ENCODE results near the gene AHNAK. TPM values are rescaled to one million over a fixed set of nuclear protein-coding genes. Genes with fewer than 3 reads are reported as not detected.
"Not testable (repeated sequence)": the region's sequence is repeated elsewhere in the genome, so short reads cannot be mapped to it uniquely, and the experiment has no call there.

Gene AHNAK
- total and polyA plus RNA-seq, 8 donors = 37.4 to 693 (median 554) TPM

GRCh38 chr11:62387381-62387780, 159.2 kb downstream of the AHNAK start:
- no peaks in the 10 kb centered on the region for H3K27me3 ChIP-seq
- no peak for DNase-seq
- H3K9me3 ChIP-seq = no peaks in the 10 kb centered on the region
- no peak overlapping the region for H3K4me3 ChIP-seq
- TF ChIP-seq POLR2A (IDR thresholded peaks at IDR 0.05) (no peak), EP300 (IDR thresholded peaks at IDR 0.05) (no peak), POLR2AphosphoS5 (IDR thresholded peaks at IDR 0.05) (no peak), CTCF (IDR thresholded peaks at IDR 0.05) (no peak)
- no peak overlapping the region for H3K27ac ChIP-seq
- WGBS, 5 donors = 78 to 96% (median 92%) methylated on average over 3 of the region's 3 CpGs
- intact Hi-C loops (cut with DNase I; ENCODE audit: low total_unique reads) = no loop called here
- peaks cover 0 to 9% (median 0%) of the 10 kb centered on the region in 4 donors for H3K36me3 ChIP-seq
- peaks cover 0 to 3% (median under 1%) of the 10 kb centered on the region in 4 donors for H3K4me1 ChIP-seq

- H3K4me1 ChIP-seq = peaks cover under 1 to 14% (median 6%) of the 10 kb centered on the region in 4 donors
- H3K27ac ChIP-seq; H3K27me3 ChIP-seq; intact Hi-C loops (cut with DNase I; ENCODE audit: low total_unique reads); H3K36me3 ChIP-seq; H3K4me3 ChIP-seq; H3K9me3 ChIP-seq: not testable (repeated sequence)
- peak in 1 of 2 donors; percentile 10 for DNase-seq
- WGBS, 5 donors = 53 to 75% (median 60%) methylated on average over 3 of the region's 3 CpGs
These were observed 160.5 kb downstream of the AHNAK start for GRCh38 chr11:62386083-62386482.

GRCh38 chr11:62383822-62384221, 162.8 kb downstream of the AHNAK start:
- Histone ChIP-seq H3K27me3 (no peaks in the 10 kb centered on the region), H3K9me3 (no peaks in the 10 kb centered on the region), H3K4me3 (no peak overlapping the region), H3K4me1 (peaks cover 7 to 20% (median 12%) of the 10 kb centered on the region in 4 donors), H3K27ac (no peak overlapping the region), H3K36me3 (no peaks in the 10 kb centered on the region)
- intact Hi-C loops (cut with DNase I; ENCODE audit: low total_unique reads) = no loop called here
- TF ChIP-seq POLR2A (IDR thresholded peaks at IDR 0.05) = no peak
- no peak for TF ChIP-seq EP300 (IDR thresholded peaks at IDR 0.05)
- no peak for TF ChIP-seq POLR2AphosphoS5 (IDR thresholded peaks at IDR 0.05)
- no peak for TF ChIP-seq CTCF (IDR thresholded peaks at IDR 0.05)
- WGBS, 5 donors = 62 to 72% (median 66%) methylated on average over 6 of the region's 6 CpGs
- DNase-seq = peak in 1 of 2 donors; percentile 11

Small RNA genes within 50 kb of the gene (small RNA-seq; reads per million reads assigned to genes)
- 0 reads per million in 4 donors for gene EEF1G
- 0 reads per million in 4 donors for gene MIR6747

Other genes with a start within 250 kb of the AHNAK start
- gene SCGB1D4, start 247.7 kb downstream of the AHNAK start, total RNA-seq = not detected
- gene SCGB1D4, start 247.7 kb downstream of the AHNAK start, polyA plus RNA-seq = not detected
- 10 to 100 TPM in 4 of 5 donors, 1 to 10 TPM in 1; 2.9 to 82.0 (median 57.6) TPM for gene ASRGL1, start 209.4 kb downstream of the AHNAK start, total RNA-seq
- gene ASRGL1, start 209.4 kb downstream of the AHNAK start, polyA plus RNA-seq = 10 to 100 TPM; 11.0 to 32.7 (median 16.3) TPM
- gene SCGB1A1, start 127.8 kb downstream of the AHNAK start, total RNA-seq = 10 to 100 TPM in 1 of 5 donors, 1 to 10 TPM in 1, not detected in 3; 2.6 to 11.2 TPM
- 10 to 100 TPM in 1 of 3 donors, not detected in 2; 53.9 TPM for gene SCGB1A1, start 127.8 kb downstream of the AHNAK start, polyA plus RNA-seq
- 1,000 to 10,000 TPM in 1 of 5 donors, 100 to 1,000 TPM in 4; 671 to 1,412 (median 779) TPM for gene EEF1G, start 27.1 kb upstream of the AHNAK start, total RNA-seq
- 1,000 to 10,000 TPM; 1,415 to 1,760 (median 1,525) TPM for gene EEF1G, start 27.1 kb upstream of the AHNAK start, polyA plus RNA-seq
- gene TUT1, start 44.7 kb upstream of the AHNAK start, total RNA-seq = 10 to 100 TPM in 3 of 5 donors, 1 to 10 TPM in 2; 6.1 to 36.2 (median 12.3) TPM
- 10 to 100 TPM; 13.3 to 18.9 (median 16.3) TPM for gene TUT1, start 44.7 kb upstream of the AHNAK start, polyA plus RNA-seq
- 100 to 1,000 TPM in 1 of 5 donors, 10 to 100 TPM in 4; 53.9 to 110 (median 85.3) TPM for gene MTA2, start 55.1 kb upstream of the AHNAK start, total RNA-seq
- 10 to 100 TPM; 32.8 to 44.6 (median 34.7) TPM for gene MTA2, start 55.1 kb upstream of the AHNAK start, polyA plus RNA-seq
- gene EML3, start 66.0 kb upstream of the AHNAK start, total RNA-seq = 100 to 1,000 TPM in 1 of 5 donors, 10 to 100 TPM in 4; 24.4 to 112 (median 51.8) TPM
- gene EML3, start 66.0 kb upstream of the AHNAK start, polyA plus RNA-seq = 10 to 100 TPM; 68.1 to 71.3 (median 69.2) TPM
- gene ROM1, start 66.5 kb upstream of the AHNAK start, total RNA-seq = 1 to 10 TPM in 3 of 5 donors, under 1 TPM in 1, not detected in 1; 0.29 to 5.8 (median 2.8) TPM
- 10 to 100 TPM in 1 of 3 donors, 1 to 10 TPM in 2; 4.6 to 13.0 (median 5.1) TPM for gene ROM1, start 66.5 kb upstream of the AHNAK start, polyA plus RNA-seq
- gene B3GAT3, start 75.2 kb upstream of the AHNAK start, total RNA-seq = 10 to 100 TPM in 4 of 5 donors, 1 to 10 TPM in 1; 5.2 to 50.8 (median 13.8) TPM
- gene B3GAT3, start 75.2 kb upstream of the AHNAK start, polyA plus RNA-seq = 10 to 100 TPM; 18.5 to 38.8 (median 27.6) TPM
- 100 to 1,000 TPM in 2 of 5 donors, 10 to 100 TPM in 3; 66.0 to 155 (median 95.5) TPM for gene GANAB, start 99.8 kb upstream of the AHNAK start, total RNA-seq
- gene GANAB, start 99.8 kb upstream of the AHNAK start, polyA plus RNA-seq = 10 to 100 TPM; 21.4 to 70.7 (median 66.2) TPM
- gene INTS5, start 106.5 kb upstream of the AHNAK start, total RNA-seq = 10 to 100 TPM in 4 of 5 donors, 1 to 10 TPM in 1; 5.8 to 16.7 (median 15.1) TPM
- gene INTS5, start 106.5 kb upstream of the AHNAK start, polyA plus RNA-seq = 1 to 10 TPM; 5.9 to 7.2 (median 7.2) TPM
- 10 to 100 TPM in 4 of 5 donors, 1 to 10 TPM in 1; 5.8 to 58.2 (median 27.2) TPM for gene C11orf98, start 118.4 kb upstream of the AHNAK start, total RNA-seq
- 100 to 1,000 TPM; 112 to 179 (median 139) TPM for gene C11orf98, start 118.4 kb upstream of the AHNAK start, polyA plus RNA-seq
- 1 to 10 TPM in 4 of 5 donors, not detected in 1; 3.5 to 7.6 (median 4.9) TPM for gene CSKMT, start 118.5 kb upstream of the AHNAK start, total RNA-seq
- gene CSKMT, start 118.5 kb upstream of the AHNAK start, polyA plus RNA-seq = 10 to 100 TPM in 2 of 3 donors, 1 to 10 TPM in 1; 8.7 to 25.5 (median 19.9) TPM
- 10 to 100 TPM in 2 of 5 donors, 1 to 10 TPM in 3; 4.2 to 49.8 (median 8.1) TPM for gene UQCC3, start 124.9 kb upstream of the AHNAK start, total RNA-seq
- 10 to 100 TPM; 16.2 to 30.3 (median 20.9) TPM for gene UQCC3, start 124.9 kb upstream of the AHNAK start, polyA plus RNA-seq
- gene LBHD1, start 125.5 kb upstream of the AHNAK start, total RNA-seq = 10 to 100 TPM in 3 of 5 donors, 1 to 10 TPM in 1, under 1 TPM in 1; 0.45 to 56.6 (median 10.3) TPM
- 1 to 10 TPM; 4.9 to 6.8 (median 5.5) TPM for gene LBHD1, start 125.5 kb upstream of the AHNAK start, polyA plus RNA-seq
- gene UBXN1, start 132.3 kb upstream of the AHNAK start, total RNA-seq = 100 to 1,000 TPM in 3 of 5 donors, 10 to 100 TPM in 2; 78.6 to 236 (median 151) TPM
- gene UBXN1, start 132.3 kb upstream of the AHNAK start, polyA plus RNA-seq = 100 to 1,000 TPM; 113 to 236 (median 194) TPM
- gene LRRN4CL, start 142.7 kb upstream of the AHNAK start, total RNA-seq = 10 to 100 TPM in 2 of 5 donors, 1 to 10 TPM in 3; 4.0 to 20.0 (median 8.2) TPM
- 1 to 10 TPM; 1.6 to 4.6 (median 1.8) TPM for gene LRRN4CL, start 142.7 kb upstream of the AHNAK start, polyA plus RNA-seq
- 100 to 1,000 TPM in 3 of 5 donors, 10 to 100 TPM in 2; 29.9 to 144 (median 110) TPM for gene BSCL2, start 160.6 kb upstream of the AHNAK start, total RNA-seq
- gene BSCL2, start 160.6 kb upstream of the AHNAK start, polyA plus RNA-seq = 10 to 100 TPM; 63.4 to 95.9 (median 92.6) TPM
- not detected for gene GNG3, start 160.9 kb upstream of the AHNAK start, total RNA-seq
- under 1 TPM in 1 of 3 donors, not detected in 2; 0.75 TPM for gene GNG3, start 160.9 kb upstream of the AHNAK start, polyA plus RNA-seq
- gene HNRNPUL2, start 180.7 kb upstream of the AHNAK start, total RNA-seq = 10 to 100 TPM; 10.3 to 73.5 (median 36.0) TPM
- 10 to 100 TPM; 25.1 to 28.6 (median 27.3) TPM for gene HNRNPUL2, start 180.7 kb upstream of the AHNAK start, polyA plus RNA-seq
- 10 to 100 TPM in 1 of 5 donors, 1 to 10 TPM in 3, under 1 TPM in 1; 0.89 to 26.6 (median 8.2) TPM for gene TTC9C, start 181.7 kb upstream of the AHNAK start, total RNA-seq
- 10 to 100 TPM; 16.6 to 33.6 (median 26.0) TPM for gene TTC9C, start 181.7 kb upstream of the AHNAK start, polyA plus RNA-seq
- gene ZBTB3, start 207.4 kb upstream of the AHNAK start, total RNA-seq = 10 to 100 TPM in 2 of 5 donors, 1 to 10 TPM in 2, not detected in 1; 4.2 to 16.5 (median 9.5) TPM
- 1 to 10 TPM; 3.3 to 6.9 (median 3.4) TPM for gene ZBTB3, start 207.4 kb upstream of the AHNAK start, polyA plus RNA-seq
- 10 to 100 TPM in 4 of 5 donors, 1 to 10 TPM in 1; 3.8 to 95.5 (median 23.9) TPM for gene POLR2G, start 214.8 kb upstream of the AHNAK start, total RNA-seq
- 100 to 1,000 TPM in 1 of 3 donors, 10 to 100 TPM in 2; 85.8 to 119 (median 88.7) TPM for gene POLR2G, start 214.8 kb upstream of the AHNAK start, polyA plus RNA-seq
- 10 to 100 TPM in 4 of 5 donors, 1 to 10 TPM in 1; 4.6 to 35.0 (median 11.0) TPM for gene TAF6L, start 224.6 kb upstream of the AHNAK start, total RNA-seq
- gene TAF6L, start 224.6 kb upstream of the AHNAK start, polyA plus RNA-seq = 10 to 100 TPM in 2 of 3 donors, 1 to 10 TPM in 1; 7.5 to 19.7 (median 19.3) TPM
- gene TMEM179B, start 240.6 kb upstream of the AHNAK start, total RNA-seq = 100 to 1,000 TPM in 1 of 5 donors, 10 to 100 TPM in 3, not detected in 1; 26.1 to 135 (median 85.5) TPM
- 10 to 100 TPM; 28.3 to 68.6 (median 32.1) TPM for gene TMEM179B, start 240.6 kb upstream of the AHNAK start, polyA plus RNA-seq
- gene TMEM223, start 245.2 kb upstream of the AHNAK start, total RNA-seq = 10 to 100 TPM in 2 of 5 donors, 1 to 10 TPM in 1, under 1 TPM in 1, not detected in 1; 0.89 to 14.9 (median 10.7) TPM
- gene TMEM223, start 245.2 kb upstream of the AHNAK start, polyA plus RNA-seq = 10 to 100 TPM; 10.2 to 28.2 (median 17.7) TPM

Data from stomach (tissue), 9 donors.